ENCODE results near the gene KCNT1. TPM values are rescaled to one million over a fixed set of nuclear protein-coding genes. Genes with fewer than 3 reads are reported as not detected.

Gene KCNT1
- total RNA-seq, 1 experiment from 2014 or later: 0.17 TPM

DNA sequence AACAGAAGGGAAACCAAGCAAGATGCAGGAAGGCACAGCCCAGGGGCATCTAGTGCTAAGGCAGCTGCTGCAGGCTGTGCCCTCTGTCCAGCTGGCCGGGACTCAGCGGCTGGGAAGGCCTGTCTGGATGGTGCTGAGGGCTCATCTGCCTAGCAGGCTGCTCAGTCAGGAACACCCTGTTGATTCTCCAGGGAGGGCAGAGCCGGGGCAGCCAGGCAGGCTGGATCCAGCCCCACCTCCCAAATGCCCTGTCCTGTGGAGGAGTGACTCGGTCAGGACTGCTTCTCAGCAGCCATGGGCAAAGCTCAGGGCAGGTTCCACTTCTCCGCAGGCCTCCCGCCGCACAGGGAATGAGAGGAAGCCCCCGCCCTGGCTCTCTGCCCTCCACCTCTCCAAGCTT lies 46.7 kb upstream of the KCNT1 start:
- ATAC-seq: no peak
- POLR2A ChIA-PET: no interaction called here

More for the DNA sequence above, 46.7 kb upstream of the KCNT1 start:
- intact Hi-C loops (cut with micrococcal nuclease): no loop called here
- Histone ChIP-seq H2AFZ (ENCODE audit: low read depth, low read length, poor library complexity, severe bottlenecking) (no peak overlapping the region), H3K4me2 (ENCODE audit: low read length) (no peak overlapping the region), H3K79me2 (ENCODE audit: insufficient read depth, low read length) (no peaks in the 10 kb centered on the region), H3K9me3 (ENCODE audit: control insufficient read depth in 1 of 2, insufficient read depth in 1 of 2, low read depth in 1 of 2, low read length in 2 of 2) (peaks cover 0 to 4% of the 10 kb centered on the region in 2 experiments; a peak in 1 of 4 replicates), H3K4me3 (replicated peaks in 1 of 2; ENCODE audit: low read depth in 1 of 2, low read length in 2 of 2) (no peak overlapping the region), H3K27me3 (ENCODE audit: insufficient read depth, low read length) (no peaks in the 10 kb centered on the region), H4K20me1 (ENCODE audit: insufficient read depth) (no peaks in the 10 kb centered on the region), H3K36me3 (ENCODE audit: control insufficient read depth in 1 of 2, insufficient read depth in 2 of 2, low read length in 2 of 2) (no peaks in the 10 kb centered on the region), H3K27ac (ENCODE audit: low read depth, low read length) (no peak overlapping the region), H3K9me2 (ENCODE audit: insufficient read depth) (no peaks in the 10 kb centered on the region), H3K9ac (ENCODE audit: low read length) (no peak overlapping the region), H3K4me1 (ENCODE audit: control insufficient read depth in 1 of 2, insufficient read depth in 2 of 2, low read length in 2 of 2) (no peaks in the 10 kb centered on the region)
- ChIA-PET CTCF (no interaction called here), RAD21 (ENCODE audit: low non-redundant PET in 1 of 2, low total read pairs in 2 of 2, uncharacterized antibody in 2 of 2, unreplicated experiment in 2 of 2) (no interaction called here)
- TF ChIP-seq EZH2 (IDR thresholded peaks at IDR 0.05) (no peak), EZH2phosphoT487 (IDR thresholded peaks at IDR 0.05; ENCODE audit: borderline replicate concordance) (no peak), SRF (IDR thresholded peaks at IDR 0.05; ENCODE audit: low read depth) (no peak), ELF1 (IDR thresholded peaks at IDR 0.05; ENCODE audit: borderline replicate concordance, low read depth) (no peak), POLR2AphosphoS5 (IDR thresholded peaks at IDR 0.05; ENCODE audit: low read depth, low read length) (no peak), CBX3 (IDR thresholded peaks at IDR 0.05; ENCODE audit: low read depth) (no peak), POLR2A (IDR thresholded peaks at IDR 0.05; ENCODE audit: borderline replicate concordance, extremely low read depth, insufficient read depth, insufficient read length) (no peak), CEBPB (IDR thresholded peaks at IDR 0.05; ENCODE audit: low read depth) (no peak), ZFX (IDR thresholded peaks at IDR 0.05) (no peak), JUND (IDR thresholded peaks at IDR 0.05) (no peak), EGR1 (IDR thresholded peaks at IDR 0.05; ENCODE audit: low read depth) (no peak), YY1 (IDR thresholded peaks at IDR 0.05; ENCODE audit: extremely low read depth, insufficient replicate concordance, low read depth, low read length) (no peak)
- TF ChIP-seq, protein P1, sequence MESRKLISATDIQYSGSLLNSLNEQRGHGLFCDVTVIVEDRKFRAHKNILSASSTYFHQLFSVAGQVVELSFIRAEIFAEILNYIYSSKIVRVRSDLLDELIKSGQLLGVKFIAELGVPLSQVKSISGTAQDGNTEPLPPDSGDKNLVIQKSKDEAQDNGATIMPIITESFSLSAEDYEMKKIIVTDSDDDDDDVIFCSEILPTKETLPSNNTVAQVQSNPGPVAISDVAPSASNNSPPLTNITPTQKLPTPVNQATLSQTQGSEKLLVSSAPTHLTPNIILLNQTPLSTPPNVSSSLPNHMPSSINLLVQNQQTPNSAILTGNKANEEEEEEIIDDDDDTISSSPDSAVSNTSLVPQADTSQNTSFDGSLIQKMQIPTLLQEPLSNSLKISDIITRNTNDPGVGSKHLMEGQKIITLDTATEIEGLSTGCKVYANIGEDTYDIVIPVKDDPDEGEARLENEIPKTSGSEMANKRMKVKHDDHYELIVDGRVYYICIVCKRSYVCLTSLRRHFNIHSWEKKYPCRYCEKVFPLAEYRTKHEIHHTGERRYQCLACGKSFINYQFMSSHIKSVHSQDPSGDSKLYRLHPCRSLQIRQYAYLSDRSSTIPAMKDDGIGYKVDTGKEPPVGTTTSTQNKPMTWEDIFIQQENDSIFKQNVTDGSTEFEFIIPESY (IDR thresholded peaks at IDR 0.05; ENCODE audit: extremely low read depth, insufficient replicate concordance, low read length): no peak
- TF ChIP-seq, protein P2, sequence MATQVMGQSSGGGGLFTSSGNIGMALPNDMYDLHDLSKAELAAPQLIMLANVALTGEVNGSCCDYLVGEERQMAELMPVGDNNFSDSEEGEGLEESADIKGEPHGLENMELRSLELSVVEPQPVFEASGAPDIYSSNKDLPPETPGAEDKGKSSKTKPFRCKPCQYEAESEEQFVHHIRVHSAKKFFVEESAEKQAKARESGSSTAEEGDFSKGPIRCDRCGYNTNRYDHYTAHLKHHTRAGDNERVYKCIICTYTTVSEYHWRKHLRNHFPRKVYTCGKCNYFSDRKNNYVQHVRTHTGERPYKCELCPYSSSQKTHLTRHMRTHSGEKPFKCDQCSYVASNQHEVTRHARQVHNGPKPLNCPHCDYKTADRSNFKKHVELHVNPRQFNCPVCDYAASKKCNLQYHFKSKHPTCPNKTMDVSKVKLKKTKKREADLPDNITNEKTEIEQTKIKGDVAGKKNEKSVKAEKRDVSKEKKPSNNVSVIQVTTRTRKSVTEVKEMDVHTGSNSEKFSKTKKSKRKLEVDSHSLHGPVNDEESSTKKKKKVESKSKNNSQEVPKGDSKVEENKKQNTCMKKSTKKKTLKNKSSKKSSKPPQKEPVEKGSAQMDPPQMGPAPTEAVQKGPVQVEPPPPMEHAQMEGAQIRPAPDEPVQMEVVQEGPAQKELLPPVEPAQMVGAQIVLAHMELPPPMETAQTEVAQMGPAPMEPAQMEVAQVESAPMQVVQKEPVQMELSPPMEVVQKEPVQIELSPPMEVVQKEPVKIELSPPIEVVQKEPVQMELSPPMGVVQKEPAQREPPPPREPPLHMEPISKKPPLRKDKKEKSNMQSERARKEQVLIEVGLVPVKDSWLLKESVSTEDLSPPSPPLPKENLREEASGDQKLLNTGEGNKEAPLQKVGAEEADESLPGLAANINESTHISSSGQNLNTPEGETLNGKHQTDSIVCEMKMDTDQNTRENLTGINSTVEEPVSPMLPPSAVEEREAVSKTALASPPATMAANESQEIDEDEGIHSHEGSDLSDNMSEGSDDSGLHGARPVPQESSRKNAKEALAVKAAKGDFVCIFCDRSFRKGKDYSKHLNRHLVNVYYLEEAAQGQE (IDR thresholded peaks at IDR 0.05; ENCODE audit: low read depth): no peak
- TF ChIP-seq, protein P3, sequence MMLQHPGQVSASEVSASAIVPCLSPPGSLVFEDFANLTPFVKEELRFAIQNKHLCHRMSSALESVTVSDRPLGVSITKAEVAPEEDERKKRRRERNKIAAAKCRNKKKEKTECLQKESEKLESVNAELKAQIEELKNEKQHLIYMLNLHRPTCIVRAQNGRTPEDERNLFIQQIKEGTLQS (IDR thresholded peaks at IDR 0.05): no peak
- TF ChIP-seq, protein P4, sequence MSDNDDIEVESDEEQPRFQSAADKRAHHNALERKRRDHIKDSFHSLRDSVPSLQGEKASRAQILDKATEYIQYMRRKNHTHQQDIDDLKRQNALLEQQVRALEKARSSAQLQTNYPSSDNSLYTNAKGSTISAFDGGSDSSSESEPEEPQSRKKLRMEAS (IDR thresholded peaks at IDR 0.05): no peak
- no peak for DNase-seq (ENCODE audit: low read depth, low spot score)
- BruUV-seq (replicated peaks): no TSS peak

Measured in HCT116 (cell line).